Endothelial cell of umbilical vein (primary cell): ENCODE data around the gene ZNF496. TPM values are rescaled to one million over a fixed set of nuclear protein-coding genes. Genes with fewer than 3 reads are reported as not detected.

ENCODE experiments used
- BruUV-seq: library from RNA; stranded (reverse); fragments of 400-500 nt; replicated peaks from 2 replicates; lab custom pipeline; 2021; lab: Mats Ljungman, UMichigan
- CTCF ChIA-PET: fragments of 300-600, 350-600 bp; sonication (Branson Sonifier 250); formaldehyde crosslinking; loops from one replicate; lab custom pipeline; 2021; ENCODE audit warnings: antibody characterized with exemption, inconsistent platforms; lab: Charles Lee
- POLR2A ChIA-PET: fragments of 300-600, 350-600 bp; sonication (Branson Sonifier 250); formaldehyde crosslinking; loops from one replicate; lab custom pipeline; 2021; ENCODE audit warnings: antibody characterized with exemption, inconsistent platforms; lab: Charles Lee
- DNase-seq: peaks from one replicate; pipeline ENCODE4 v3.0.0-alpha.2; 2011; ENCODE audit warnings: low read depth, low spot score
- FAIRE-seq: peaks from 2 replicates; lab custom pipeline; 2011; peaks lifted over from hg19 to GRCh38; lab: Jason Lieb, UNC
- H2AFZ ChIP-seq: 2 replicates; pipeline ENCODE4 v1.6.0; 2012; ENCODE audit warnings: low read depth, low read length, control low read depth, inconsistent platforms
- H3K27ac ChIP-seq: 2 replicates; pipeline ENCODE4 v1.5.1; 2011; ENCODE audit warnings: low read depth, mild to moderate bottlenecking, control low read depth, low read length, moderate library complexity; ENCODE audit not compliant: insufficient read depth
- H3K27me3 ChIP-seq, 2 experiments: 2 replicates each; pipeline versions ENCODE4 v1.6.0 to v1.6.1; 2011; ENCODE audit warnings: low read length in 2 of 2, mixed read lengths in 1 of 2; ENCODE audit not compliant: control insufficient read depth in 2 of 2, insufficient read depth in 2 of 2
- H3K36me3 ChIP-seq, 2 experiments: 2 replicates in 1 of 2; 3 replicates in 1 of 2; pipeline ENCODE4 v1.5.1; 2011; ENCODE audit warnings: low read length in 2 of 2, mild to moderate bottlenecking in 1 of 2, moderate library complexity in 1 of 2; ENCODE audit not compliant: control insufficient read depth in 2 of 2, insufficient read depth in 2 of 2; ENCODE audit errors: extremely low read depth in 1 of 2
- H3K4me1 ChIP-seq: 3 replicates; pipeline ENCODE4 v1.5.1; 2011; ENCODE audit warnings: mild to moderate bottlenecking, low read length; ENCODE audit not compliant: control insufficient read depth, insufficient read depth; ENCODE audit errors: extremely low read depth
- H3K4me2 ChIP-seq: 2 replicates; pipeline ENCODE4 v1.6.1; 2011; ENCODE audit warnings: low read length, control low read depth, mixed read lengths; ENCODE audit not compliant: insufficient read depth
- H3K4me3 ChIP-seq, 3 experiments: fragments of 200-600 bp in 1 of 3; sonication (generic), shearing (Covaris generic) in 1 of 3; replicated peaks in 1 of 3; 2 replicates each; pipeline ENCODE4 v1.5.1; 2011 to 2016; ENCODE audit warnings: control low read depth in 3 of 3, low read length in 3 of 3, mild to moderate bottlenecking in 2 of 3, inconsistent platforms in 1 of 3, low read depth in 1 of 3, moderate library complexity in 1 of 3; ENCODE audit not compliant: insufficient read depth in 1 of 3
- H3K79me2 ChIP-seq: 2 replicates; pipeline ENCODE4 v1.6.0; 2012; ENCODE audit warnings: low read length, inconsistent platforms; ENCODE audit not compliant: control insufficient read depth, insufficient read depth
- H3K9ac ChIP-seq: replicated peaks from 2 replicates; pipeline ENCODE3; 2011; ENCODE audit warnings: low read length, control low read depth; ENCODE audit not compliant: insufficient read depth; ENCODE audit errors: extremely low read depth
- H3K9me1 ChIP-seq: replicated peaks from 3 replicates; pipeline ENCODE4 v1.6.0; 2011; ENCODE audit warnings: mild to moderate bottlenecking, low read length; ENCODE audit not compliant: control insufficient read depth, insufficient read depth; ENCODE audit errors: extremely low read depth
- H3K9me3 ChIP-seq: replicated peaks from 2 replicates; pipeline ENCODE4 v1.5.1; 2012; ENCODE audit warnings: low read length, inconsistent platforms; ENCODE audit not compliant: control insufficient read depth, insufficient read depth
- H4K20me1 ChIP-seq: replicated peaks from 2 replicates; pipeline ENCODE3; 2011; ENCODE audit warnings: mild to moderate bottlenecking, low read length; ENCODE audit not compliant: control insufficient read depth, insufficient read depth; ENCODE audit errors: extremely low read depth
- CTCF ChIP-seq, 2 donors: IDR thresholded peaks; 1 replicate in 1 of 2; 2 replicates in 1 of 2; pipeline ENCODE4 v1.5.1; 2011; ENCODE audit warnings: low read length in 2 of 2, mild to moderate bottlenecking in 2 of 2, moderate library complexity in 2 of 2, control low read depth in 1 of 2, inconsistent platforms in 1 of 2, low read depth in 1 of 2; ENCODE audit not compliant: insufficient read depth in 1 of 2; ENCODE audit errors: extremely low read depth in 1 of 2
- EZH2 ChIP-seq: IDR thresholded peaks from 2 replicates; pipeline ENCODE4 v1.6.1; 2012; ENCODE audit warnings: borderline replicate concordance, low read depth, mild to moderate bottlenecking, moderate library complexity, low read length, inconsistent platforms; ENCODE audit not compliant: severe bottlenecking
- FOS ChIP-seq: IDR thresholded peaks from 2 replicates; pipeline ENCODE4 v1.6.1; 2011; ENCODE audit warnings: mild to moderate bottlenecking, low read length, moderate library complexity, borderline replicate concordance; ENCODE audit not compliant: insufficient read depth
- GATA2 ChIP-seq: IDR thresholded peaks from 2 replicates; pipeline ENCODE4 v1.7.0; 2011; ENCODE audit warnings: low read depth, mild to moderate bottlenecking, moderate library complexity, mixed read lengths, low read length; ENCODE audit not compliant: insufficient read length, insufficient read depth
- JUN ChIP-seq: IDR thresholded peaks from 2 replicates; pipeline ENCODE4 v1.6.1; 2011; ENCODE audit warnings: borderline replicate concordance, low read depth; ENCODE audit not compliant: insufficient read length, insufficient read depth
- MAX ChIP-seq: IDR thresholded peaks from 2 replicates; pipeline ENCODE4 v1.6.1; 2011; ENCODE audit not compliant: insufficient read depth, insufficient read length
- MYC ChIP-seq: IDR thresholded peaks from one replicate; pipeline ENCODE4 v1.6.1; 2011; ENCODE audit warnings: mild to moderate bottlenecking, low read depth, low read length
- POLR2A ChIP-seq: IDR thresholded peaks from 2 replicates; pipeline ENCODE4 v1.6.1; 2012; ENCODE audit warnings: low read depth, mild to moderate bottlenecking, control low read depth, low read length
- POLR2AphosphoS5 ChIP-seq: IDR thresholded peaks from 2 replicates; pipeline ENCODE4 v1.6.1; 2012; ENCODE audit warnings: low read depth, mild to moderate bottlenecking, control low read depth, low read length, moderate library complexity; ENCODE audit not compliant: insufficient read depth
- dilution Hi-C: fragments of 300-500 bp; cut with MboI; formaldehyde crosslinking; loops from one replicate; pipeline ENCODE4 v1.15.0; 2019; ENCODE audit warnings: low sequenced_read_pairs; ENCODE audit not compliant: extremely low pct_ligation_motif_present
- intact Hi-C: fragments of 100-400 bp; cut with micrococcal nuclease; formaldehyde crosslinking; loops from one replicate; pipeline ENCODE4 v1.10.0; 2022
- polyA plus RNA-seq, 4 experiments: library from polyadenylated mRNA; depleted of rRNA in 3 of 4; stranded (reverse) in 3 of 4; unstranded in 1 of 4; fragments of >200 nt; gene quantifications; 2 replicates each; pipeline versions ENCODE4 v1.2.1 to v1.2.3, GENCODE V29; 2011 to 2012; ENCODE audit warnings: missing spikeins in 1 of 4
- small RNA-seq: library from RNA; depleted of rRNA; stranded (forward); fragments of <200 nt; gene quantifications from one replicate; pipeline ENCODE3, GENCODE V24; 2012; ENCODE audit warnings: low replicate concordance, low read depth; ENCODE audit not compliant: insufficient read depth, insufficient read length
- total RNA-seq: library from RNA; stranded (reverse); gene quantifications from 2 replicates; pipeline ENCODE4 v1.2.3, GENCODE V29; 2021

ZNF496 gene
- total and polyA plus RNA-seq, 2 donors (not counting 3 experiments of a cell fraction or from before 2014, with no cell fraction given): 22.4 to 46.0 TPM

- Histone ChIP-seq H3K27ac (no peak overlapping the region), H3K4me3 (no peak overlapping the region), H3K4me1 (no peaks in the 10 kb centered on the region), H4K20me1 (no peaks in the 10 kb centered on the region), H3K4me2 (no peak overlapping the region), H3K27me3 (no peaks in the 10 kb centered on the region), H3K9ac (no peak overlapping the region), H3K79me2 (no peaks in the 10 kb centered on the region), H2AFZ (no peak overlapping the region), H3K36me3 (no peaks in the 10 kb centered on the region), H3K9me3 (no peaks in the 10 kb centered on the region), H3K9me1 (no peaks in the 10 kb centered on the region)
- dilution Hi-C loops (no loop called here), intact Hi-C loops (no loop called here)
- no peak for DNase-seq
- BruUV-seq: no TSS peak
- POLR2A ChIA-PET: no interaction called here
- TF ChIP-seq MYC (no peak), EZH2 (no peak), GATA2 (no peak), MAX (no peak), FOS (no peak), JUN (no peak), POLR2AphosphoS5 (no peak), CTCF (IDR thresholded peaks at IDR 0.05; ENCODE audit: extremely low read depth in 1 of 2, insufficient read depth in 1 of 2, low read depth in 1 of 2, low read length in 2 of 2) (no peak), POLR2A (no peak)
- no peak for FAIRE-seq
- CTCF ChIA-PET: no interaction called here
Measured at GRCh38 chr1:247247568-247247967, 84.1 kb downstream of the ZNF496 start.

Small RNA genes lying within 50 kb of the gene (small RNA-seq; reads per million reads assigned to genes)
- gene RF00019: not detected

Other genes starting within 250 kb of the ZNF496 start
- gene ZNF669, start 227.5 kb downstream of the ZNF496 start, total RNA-seq: 7.8 and 9.7 TPM in 2 replicates
- gene ZNF669, start 227.5 kb downstream of the ZNF496 start, polyA plus RNA-seq: 2.3 and 2.4 TPM in 2 replicates
- 20.3 and 25.6 TPM in 2 replicates for gene ZNF124, start 159.8 kb downstream of the ZNF496 start, total RNA-seq
- gene ZNF124, start 159.8 kb downstream of the ZNF496 start, polyA plus RNA-seq: 2.8 and 3.5 TPM in 2 replicates
- gene VN1R5, start 75.8 kb downstream of the ZNF496 start, total RNA-seq: not detected in 2 replicates
- not detected in 2 replicates for gene VN1R5, start 75.8 kb downstream of the ZNF496 start, polyA plus RNA-seq
- gene NLRP3, start 84.3 kb upstream of the ZNF496 start, total RNA-seq: 0.07 and 0.24 TPM in 2 replicates
- 0.08 and 0.29 TPM in 2 replicates for gene NLRP3, start 84.3 kb upstream of the ZNF496 start, polyA plus RNA-seq
- gene OR2B11, start 126.2 kb upstream of the ZNF496 start, total RNA-seq: not detected in 2 replicates
- gene OR2B11, start 126.2 kb upstream of the ZNF496 start, polyA plus RNA-seq: not detected in 2 replicates
- not detected in 2 replicates for gene OR2C3, start 204.6 kb upstream of the ZNF496 start, total RNA-seq
- gene OR2C3, start 204.6 kb upstream of the ZNF496 start, polyA plus RNA-seq: not detected in 2 replicates
- not detected in 2 replicates for gene GCSAML, start 217.3 kb upstream of the ZNF496 start, total RNA-seq
- not detected in 2 replicates for gene GCSAML, start 217.3 kb upstream of the ZNF496 start, polyA plus RNA-seq